Stimulated activated naive B cell treated with anti-CD40 and anti-IgM and Interleukin-4, amounts not matched to agents 10 μg/mL and 1 μg/mL and 100 μg/mL, for 72 hours (primary cell): Measurements from ENCODE around the gene PYGM.

Experiments used
- ATAC-seq, 2 donors: fragments of 150-1000 bp; cut with Tn5 transposase; replicated peaks; 2 replicates each; pipeline ENCODE4 v1.10.0; 2021; ENCODE audit warnings: moderate library complexity in 1 of 2
- DNase-seq: peaks from one replicate; pipeline ENCODE4 v3.0.0; 2021
- H3K27ac Mint-ChIP-seq: one replicate; pipeline ENCODE4 v1.8.0; 2022; ENCODE audit warnings: mild to moderate bottlenecking, mixed read lengths
- H3K27me3 Mint-ChIP-seq, 2 donors: one replicate each; pipeline ENCODE4 v1.8.0; 2022; ENCODE audit warnings: mixed read lengths in 2 of 2
- H3K36me3 Mint-ChIP-seq, 2 donors: one replicate each; pipeline ENCODE4 v1.8.0; 2022; ENCODE audit warnings: mixed read lengths in 2 of 2, mild to moderate bottlenecking in 1 of 2
- H3K4me1 Mint-ChIP-seq, 2 donors: one replicate each; pipeline ENCODE4 v1.8.0; 2022; ENCODE audit warnings: mixed read lengths in 2 of 2, mild to moderate bottlenecking in 1 of 2
- H3K4me3 Mint-ChIP-seq, 2 donors: one replicate each; pipeline ENCODE4 v1.8.0; 2022; ENCODE audit warnings: mild to moderate bottlenecking in 2 of 2, mixed read lengths in 2 of 2, moderate library complexity in 1 of 2
- H3K9me3 Mint-ChIP-seq, 2 donors: one replicate each; pipeline ENCODE4 v1.8.0; 2022; ENCODE audit warnings: mixed read lengths in 2 of 2, mild to moderate bottlenecking in 1 of 2

PYGM gene

DNA sequence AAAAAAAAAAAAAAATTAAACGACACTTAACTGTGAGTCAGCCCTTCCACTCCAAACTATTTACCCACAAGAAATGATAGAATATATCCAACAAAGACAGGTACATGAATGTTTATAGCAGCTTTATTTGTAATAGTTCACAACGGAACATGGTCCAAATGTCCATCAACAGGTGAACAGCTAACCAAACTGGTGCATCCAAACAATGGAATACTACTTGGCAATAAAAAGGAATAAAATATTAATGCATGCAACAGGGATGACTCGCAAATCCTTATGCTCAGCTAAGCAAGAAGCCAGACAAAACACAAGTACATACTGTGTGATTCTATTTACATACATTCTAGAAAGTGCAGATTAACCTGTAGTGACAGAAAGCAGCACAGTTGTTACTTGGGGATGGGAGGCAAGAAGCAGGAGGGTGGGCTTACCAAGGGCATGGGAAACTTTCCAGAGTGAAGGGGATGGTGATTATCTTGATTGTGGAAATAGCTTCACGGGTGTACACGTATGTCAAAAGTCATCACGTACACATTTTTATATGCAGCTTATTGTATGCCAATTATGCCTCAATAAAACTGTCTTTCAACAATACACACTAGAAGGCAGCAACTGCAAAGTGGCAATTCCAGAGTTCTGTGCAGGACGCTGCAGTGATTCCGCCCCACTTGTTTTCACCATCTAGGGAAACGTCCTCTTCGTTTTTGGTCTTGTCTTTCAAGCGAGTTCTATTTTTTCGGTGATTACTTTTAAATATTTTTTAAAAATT, 25.2 kb upstream of the PYGM start:
- Mint-ChIP-seq H3K9me3 (no peaks in the 10 kb centered on the region), H3K27ac (no peak overlapping the region), H3K4me1 (peaks cover 6 to 21% of the 10 kb centered on the region in 2 donors), H3K36me3 (peaks cover 7 to 16% of the 10 kb centered on the region in 2 donors), H3K27me3 (no peaks in the 10 kb centered on the region), H3K4me3 (no peak overlapping the region)
- ATAC-seq (no peak), DNase-seq (no peak)

DNA sequence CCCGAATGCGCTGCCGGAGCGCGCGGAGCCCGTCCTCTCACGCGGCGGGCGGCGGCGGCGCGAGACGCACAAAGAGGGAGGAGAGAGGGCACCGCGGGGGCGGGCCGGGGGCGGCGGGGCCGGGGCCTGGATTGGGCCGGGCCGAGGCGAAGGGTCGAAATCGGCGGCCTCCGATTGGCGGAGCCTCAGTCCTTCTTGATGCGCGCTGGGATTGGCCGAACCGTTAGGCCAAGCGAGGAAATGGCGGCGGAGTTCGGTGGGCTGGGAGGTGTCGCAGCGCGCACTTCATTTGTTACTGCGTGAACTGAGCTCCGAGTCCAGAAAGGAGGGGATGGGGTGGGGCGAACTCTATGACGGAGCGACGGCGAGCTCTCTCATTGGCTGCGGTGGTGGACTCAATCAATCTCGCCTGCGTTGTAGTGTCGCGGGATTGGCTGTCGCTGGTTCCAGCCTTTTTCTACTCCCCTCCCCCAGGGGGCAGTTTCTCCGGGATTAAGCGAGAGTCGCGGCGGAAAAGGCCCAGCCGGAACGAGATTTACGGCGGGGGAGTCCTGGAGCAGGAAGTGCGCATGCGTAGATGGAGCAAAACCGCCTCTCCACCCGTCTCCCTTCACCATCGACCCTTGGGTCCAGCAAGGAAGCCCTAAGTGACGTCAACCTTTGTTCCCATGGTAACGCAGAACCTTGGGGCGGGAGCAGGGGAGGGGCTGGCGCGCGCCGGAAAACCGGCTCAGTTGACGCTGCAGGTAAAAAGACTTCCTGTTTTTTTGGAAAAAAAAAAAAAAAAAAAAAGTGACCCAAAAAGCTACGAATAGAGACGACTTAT, 18.9 kb upstream of the PYGM start, which contains the start of gene SF1:
Gene SF1, minus strand, starts transcription at position 70 of the 826 bp plus-strand sequence. CDS start 150 bp downstream, outside the sequence.
- DNase-seq (peak; percentile 100), ATAC-seq (peak; percentile 88 to 89)
- no peaks in the 10 kb centered on the region for H3K27me3 Mint-ChIP-seq
- no peaks in the 10 kb centered on the region for H3K9me3 Mint-ChIP-seq
- H3K36me3 Mint-ChIP-seq, result peaks cover 36 to 44% of the 10 kb centered on the region in 2 donors
- peak within 1 kb of the TSS; percentile 93 to 94 for H3K4me3 Mint-ChIP-seq
- peaks cover 21 to 62% of the 10 kb centered on the region in 2 donors for H3K4me1 Mint-ChIP-seq
- H3K27ac Mint-ChIP-seq, result peak within 1 kb of the TSS; percentile 99

DNA sequence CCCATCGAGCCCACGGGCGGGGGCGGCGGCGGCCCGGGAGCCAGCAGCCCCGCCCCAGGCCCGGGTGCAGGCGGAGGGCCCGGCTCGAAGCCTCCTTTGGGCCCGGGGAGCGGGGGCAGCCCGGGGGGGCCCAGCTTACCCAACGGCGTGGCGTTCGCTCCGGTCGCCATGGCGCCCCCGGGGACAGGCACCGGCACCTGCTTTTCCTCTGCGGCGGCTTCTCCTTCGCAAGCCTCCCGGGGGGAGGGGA, 18.4 kb upstream of the PYGM start:
- Mint-ChIP-seq H3K27ac (peak overlapping the region; percentile 99), H3K27me3 (no peaks in the 10 kb centered on the region), H3K4me1 (peaks cover 24 to 67% of the 10 kb centered on the region in 2 donors), H3K36me3 (peaks cover 39 to 48% of the 10 kb centered on the region in 2 donors), H3K9me3 (no peaks in the 10 kb centered on the region), H3K4me3 (peak overlapping the region; percentile 85 to 93)
- ATAC-seq (peak in 1 of 2 donors; percentile 4), DNase-seq (no peak)

- Mint-ChIP-seq H3K9me3 (no peaks in the 10 kb centered on the region), H3K27me3 (no peaks in the 10 kb centered on the region), H3K36me3 (peaks cover 41 to 52% of the 10 kb centered on the region in 2 donors), H3K4me3 (peak overlapping the region; percentile 93 to 94), H3K27ac (peak overlapping the region; percentile 92), H3K4me1 (peaks cover 23 to 69% of the 10 kb centered on the region in 2 donors)
- ATAC-seq, result peak; percentile 9 to 24
- peak; percentile 66 for DNase-seq
These were observed 17.9 kb upstream of the PYGM start for GRCh38 chr11:64777449-64778222.

- H3K27ac Mint-ChIP-seq, result peak overlapping the region; percentile 92
- ATAC-seq (no peak), DNase-seq (no peak)
- no peaks in the 10 kb centered on the region for H3K9me3 Mint-ChIP-seq
- H3K4me3 Mint-ChIP-seq, result peak overlapping the region; percentile 93 to 94
- H3K36me3 Mint-ChIP-seq, result peaks cover 45 to 60% of the 10 kb centered on the region in 2 donors
- peaks cover 25 to 71% of the 10 kb centered on the region in 2 donors for H3K4me1 Mint-ChIP-seq
- H3K27me3 Mint-ChIP-seq, result no peaks in the 10 kb centered on the region
These were observed 17.1 kb upstream of the PYGM start for GRCh38 chr11:64776875-64777274.

DNA sequence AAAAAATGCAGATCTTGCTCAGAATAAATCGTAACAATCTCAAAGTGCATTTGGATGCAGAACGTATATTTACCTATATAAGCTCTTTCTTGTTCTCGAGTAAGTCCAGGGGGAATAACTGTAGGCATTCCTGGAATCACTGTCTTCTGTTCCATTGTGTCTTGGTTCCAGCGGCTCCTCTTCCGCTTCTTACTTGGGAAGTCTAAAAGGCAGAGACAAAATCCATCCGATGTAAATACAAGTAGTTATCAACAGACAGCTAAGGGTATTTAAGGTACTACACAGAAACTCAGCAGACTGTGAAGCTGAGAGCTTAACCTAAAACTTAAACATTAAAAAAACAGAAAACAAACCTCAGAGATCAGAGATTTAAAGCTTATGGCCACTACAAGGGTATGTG, 16.7 kb upstream of the PYGM start:
- Mint-ChIP-seq H3K27ac (peak overlapping the region; percentile 92), H3K27me3 (no peaks in the 10 kb centered on the region), H3K9me3 (no peaks in the 10 kb centered on the region), H3K4me3 (peak overlapping the region; percentile 93 to 94), H3K4me1 (peaks cover 29 to 75% of the 10 kb centered on the region in 2 donors), H3K36me3 (peaks cover 50 to 64% of the 10 kb centered on the region in 2 donors)
- ATAC-seq (no peak), DNase-seq (no peak)

- Mint-ChIP-seq H3K4me3 (peak overlapping the region in 1 of 2 donors; percentile 22), H3K9me3 (no peaks in the 10 kb centered on the region), H3K36me3 (peaks cover 64 to 79% of the 10 kb centered on the region in 2 donors), H3K27ac (no peak overlapping the region), H3K4me1 (peaks cover 37 to 80% of the 10 kb centered on the region in 2 donors), H3K27me3 (no peaks in the 10 kb centered on the region)
- no peak for DNase-seq
- ATAC-seq, result no peak
These were observed 14.4 kb upstream of the PYGM start for GRCh38 chr11:64774144-64774543.

DNA sequence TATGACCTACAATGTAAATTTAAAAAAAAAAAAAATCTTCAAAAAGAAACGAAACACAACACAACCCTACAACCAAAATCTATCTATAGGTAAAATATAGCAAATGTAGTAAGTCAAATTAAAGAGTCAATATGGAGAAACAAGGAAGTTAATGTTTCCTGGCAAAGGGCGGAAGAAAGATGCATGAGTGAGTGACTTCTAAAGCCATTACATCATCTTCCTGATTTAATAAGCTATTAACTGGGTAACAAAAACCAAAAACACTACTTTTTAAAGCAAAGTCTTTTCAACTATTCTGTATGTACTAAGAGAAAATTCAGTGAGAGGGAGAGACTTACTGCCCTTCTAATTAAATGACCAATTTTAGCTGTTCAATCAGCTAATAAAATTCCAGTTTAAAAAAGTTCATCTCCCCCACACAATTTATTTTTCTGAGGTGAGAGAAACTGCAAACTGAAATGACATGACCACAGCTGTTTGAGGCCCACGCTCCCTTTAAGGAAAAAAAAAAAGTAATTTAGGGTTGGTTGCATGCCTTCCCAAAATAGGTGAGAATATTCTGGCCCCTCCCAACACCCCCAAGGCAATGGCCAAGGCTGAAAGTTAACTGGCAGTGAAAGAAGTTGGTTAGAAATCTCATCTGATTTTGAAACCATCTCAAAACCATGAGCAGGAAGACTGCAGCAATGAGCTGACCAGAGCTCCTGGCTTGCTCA, 12.7 kb upstream of the PYGM start:
- peaks cover 72 to 93% of the 10 kb centered on the region in 2 donors for H3K36me3 Mint-ChIP-seq
- H3K27ac Mint-ChIP-seq, result peak overlapping the region; percentile 87
- H3K4me3 Mint-ChIP-seq, result peak overlapping the region; percentile 64 to 77
- DNase-seq (no peak), ATAC-seq (peak; percentile 36 to 38)
- H3K9me3 Mint-ChIP-seq, result no peaks in the 10 kb centered on the region
- H3K4me1 Mint-ChIP-seq, result peaks cover 47 to 92% of the 10 kb centered on the region in 2 donors
- H3K27me3 Mint-ChIP-seq, result no peaks in the 10 kb centered on the region

DNA sequence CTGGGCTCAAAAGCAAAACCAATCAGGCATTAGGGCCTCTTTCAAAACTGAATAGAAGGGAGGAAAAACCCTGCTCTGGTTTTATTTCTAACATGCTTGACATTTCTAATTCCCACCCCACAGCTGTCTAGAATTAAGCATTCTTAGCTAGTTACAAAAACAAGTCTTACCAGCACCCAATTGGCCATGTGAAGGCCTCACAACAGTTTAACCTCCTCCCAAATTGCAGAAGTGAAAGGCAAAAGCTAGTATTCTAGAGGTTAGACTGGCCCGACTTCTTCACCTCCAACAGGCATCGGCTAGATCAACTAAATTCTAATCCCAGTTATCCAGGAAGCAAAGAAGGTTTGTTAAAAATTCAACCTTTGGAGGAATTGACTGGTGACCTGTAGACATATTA, 12.1 kb upstream of the PYGM start:
- Mint-ChIP-seq H3K27me3 (no peaks in the 10 kb centered on the region), H3K4me1 (peaks cover 47 to 92% of the 10 kb centered on the region in 2 donors), H3K36me3 (peaks cover 72 to 93% of the 10 kb centered on the region in 2 donors), H3K4me3 (peak overlapping the region; percentile 64 to 77), H3K9me3 (no peaks in the 10 kb centered on the region), H3K27ac (peak overlapping the region; percentile 87)
- DNase-seq (no peak), ATAC-seq (peak; percentile 91 to 97)

DNA sequence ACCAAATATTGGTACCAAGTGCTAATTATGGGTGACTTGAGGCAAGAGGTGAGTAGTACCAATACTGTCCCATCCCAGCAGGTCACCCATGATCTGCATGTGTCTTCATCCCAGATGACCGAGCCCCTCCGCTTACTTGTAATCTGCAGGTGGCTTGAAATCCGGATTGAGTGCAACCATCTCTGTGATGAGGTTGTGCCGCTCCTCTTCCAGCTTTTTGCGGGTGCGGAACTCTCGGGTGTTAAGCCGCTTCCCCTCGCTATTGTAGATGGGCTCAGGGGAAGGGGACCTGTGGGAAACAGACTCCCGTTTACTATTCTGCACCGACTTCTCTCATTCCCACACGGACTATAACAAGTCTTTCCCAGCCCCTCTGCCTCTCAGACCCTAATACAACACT, 10.3 kb upstream of the PYGM start:
- Mint-ChIP-seq H3K27ac (peak overlapping the region; percentile 88), H3K4me1 (peaks cover 49 to 92% of the 10 kb centered on the region in 2 donors), H3K36me3 (peaks cover 66 to 90% of the 10 kb centered on the region in 2 donors), H3K4me3 (peak overlapping the region in 1 of 2 donors; percentile 36), H3K9me3 (no peaks in the 10 kb centered on the region), H3K27me3 (no peaks in the 10 kb centered on the region)
- ATAC-seq, result no peak
- DNase-seq, result no peak

GRCh38 chr11:64769283-64769682, 9.5 kb upstream of the PYGM start:
- peak overlapping the region; percentile 74 for H3K27ac Mint-ChIP-seq

GRCh38 chr11:64768300-64768694, 8.5 kb upstream of the PYGM start:
- no peak for DNase-seq
- no peak for ATAC-seq
- Mint-ChIP-seq H3K4me3 (no peak overlapping the region), H3K27ac (peak overlapping the region; percentile 82), H3K4me1 (peaks cover 58 to 96% of the 10 kb centered on the region in 2 donors), H3K36me3 (peaks cover 67 to 91% of the 10 kb centered on the region in 2 donors), H3K9me3 (no peaks in the 10 kb centered on the region), H3K27me3 (no peaks in the 10 kb centered on the region)

More at GRCh38 chr11:64769283-64769682, 9.5 kb upstream of the PYGM start:
- peaks cover 69 to 92% of the 10 kb centered on the region in 2 donors for H3K36me3 Mint-ChIP-seq
- H3K4me3 Mint-ChIP-seq, result peak overlapping the region in 1 of 2 donors; percentile 12
- DNase-seq (no peak), ATAC-seq (no peak)
- no peaks in the 10 kb centered on the region for H3K9me3 Mint-ChIP-seq
- H3K27me3 Mint-ChIP-seq, result no peaks in the 10 kb centered on the region
- H3K4me1 Mint-ChIP-seq, result peaks cover 55 to 93% of the 10 kb centered on the region in 2 donors
